Activated naive CD4-positive, alpha-beta T cell treated with anti-CD3 and anti-CD28 coated beads, Interleukin-2, amount 50 U/mL, for 16 hours (primary cell): ENCODE data around the gene DCAF12L1.

Source experiments
- DNase-seq: peaks from one replicate; pipeline ENCODE4 v3.0.0-alpha.2; 2020

The DCAF12L1 gene

GRCh38 chrX:126552313-126553022, at the start of gene DCAF12L1:
Gene DCAF12L1 (minus strand): TSS chrX:126552814. CDS start chrX:126552608, 206 bp downstream.
- DNase-seq, result no peak

- DNase-seq, result no peak
Observed at GRCh38 chrX:126580877-126581276, 28.3 kb upstream of the DCAF12L1 start.

- no peak for DNase-seq
Observed at GRCh38 chrX:126575911-126576310, 23.3 kb upstream of the DCAF12L1 start.

GRCh38 chrX:126557151-126557550, 4.5 kb upstream of the DCAF12L1 start:
- DNase-seq, result no peak

GRCh38 chrX:126551725-126552312, 795 bp downstream of the DCAF12L1 start:
- DNase-seq, result no peak

GRCh38 chrX:126551306-126551705, 1.3 kb downstream of the DCAF12L1 start:
- no peak for DNase-seq

GRCh38 chrX:126550816-126551215, 1.8 kb downstream of the DCAF12L1 start:
- DNase-seq, result no peak

- no peak for DNase-seq
Observed at GRCh38 chrX:126509923-126510322, 42.7 kb downstream of the DCAF12L1 start.
